H1 (cell line): ENCODE results near the gene NUP210L. TPM values are rescaled to one million over a fixed set of nuclear protein-coding genes. Genes with fewer than 3 reads are reported as not detected.

Experiments
- ATF2 ChIP-seq: IDR thresholded peaks from 2 replicates; pipeline ENCODE4 v1.6.1; 2012; ENCODE audit warnings: low read length, inconsistent platforms
- ATF3 ChIP-seq: IDR thresholded peaks from 2 replicates; pipeline ENCODE4 v1.6.1; 2011; ENCODE audit warnings: low read depth, mild to moderate bottlenecking, low read length; ENCODE audit not compliant: insufficient read depth
- CREB1 ChIP-seq: IDR thresholded peaks from 2 replicates; pipeline ENCODE4 v1.6.1; 2012; ENCODE audit warnings: inconsistent platforms
- CTCF ChIP-seq, 3 experiments: IDR thresholded peaks; 1 replicate in 2 of 3; 2 replicates in 1 of 3; pipeline versions ENCODE4 v1.5.1 to v1.6.1; 2011; ENCODE audit warnings: low read length in 3 of 3, mild to moderate bottlenecking in 3 of 3, inconsistent platforms in 2 of 3, low read depth in 1 of 3, moderate library complexity in 1 of 3; ENCODE audit not compliant: insufficient read depth in 1 of 3; ENCODE audit errors: control extremely low read depth in 1 of 3
- EGR1 ChIP-seq: IDR thresholded peaks from 2 replicates; pipeline ENCODE4 v1.6.1; 2011; ENCODE audit warnings: low read depth, low read length, borderline replicate concordance
- EP300 ChIP-seq, 2 experiments: IDR thresholded peaks; 1 replicate in 1 of 2; 2 replicates in 1 of 2; pipeline ENCODE4 v1.6.1; 2011 to 2012; ENCODE audit warnings: low read depth in 2 of 2, low read length in 2 of 2, mild to moderate bottlenecking in 2 of 2, borderline replicate concordance in 1 of 2, inconsistent platforms in 1 of 2, moderate library complexity in 1 of 2
- EZH2 ChIP-seq: fragments of 200-600 bp; sonication (generic); IDR thresholded peaks from 2 replicates; pipeline ENCODE4 v1.7.1; 2012; ENCODE audit warnings: low read depth, mild to moderate bottlenecking, moderate library complexity, low read length, inconsistent platforms; ENCODE audit not compliant: severe bottlenecking
- GABPA ChIP-seq: IDR thresholded peaks from 2 replicates; pipeline ENCODE4 v1.6.1; 2011; ENCODE audit warnings: mild to moderate bottlenecking, low read length, moderate library complexity, borderline replicate concordance; ENCODE audit not compliant: insufficient read depth
- HDAC2 ChIP-seq, 2 experiments: fragments of 300-600 bp in 1 of 2; sonication (generic) in 1 of 2; IDR thresholded peaks; 2 replicates each; pipeline ENCODE4 v1.6.1; 2011 to 2012; ENCODE audit warnings: low read depth in 2 of 2, low read length in 2 of 2, mild to moderate bottlenecking in 2 of 2, moderate library complexity in 2 of 2, borderline replicate concordance in 1 of 2, inconsistent platforms in 1 of 2
- JUN ChIP-seq: IDR thresholded peaks from 2 replicates; pipeline ENCODE4 v1.6.1; 2011; ENCODE audit warnings: low read depth, mild to moderate bottlenecking, improper control_type of control experiment, low read length
- KDM4A ChIP-seq: IDR thresholded peaks from one replicate; pipeline ENCODE4 v1.7.1; 2012; ENCODE audit warnings: low read depth, mild to moderate bottlenecking, moderate library complexity, low read length, inconsistent platforms; ENCODE audit not compliant: severe bottlenecking
- NANOG ChIP-seq: IDR thresholded peaks from 2 replicates; pipeline ENCODE4 v1.6.1; 2011; ENCODE audit warnings: low read length, low read depth, mild to moderate bottlenecking, inconsistent platforms; ENCODE audit not compliant: insufficient read depth, poor library complexity, severe bottlenecking
- RFX5 ChIP-seq: IDR thresholded peaks from 2 replicates; pipeline ENCODE4 v1.6.1; 2011; ENCODE audit warnings: low read depth, low read length, improper control_type of control experiment, borderline replicate concordance
- SIN3A ChIP-seq, 2 experiments: IDR thresholded peaks in 1 of 2; conservative IDR thresholded peaks in 1 of 2; 2 replicates each; pipeline ENCODE4 v1.6.1; 2011 to 2012; ENCODE audit warnings: low read length in 2 of 2, improper control_type of control experiment in 1 of 2, low read depth in 1 of 2, mild to moderate bottlenecking in 1 of 2
- SIRT6 ChIP-seq: IDR thresholded peaks from one replicate; pipeline ENCODE4 v1.7.1; 2012; ENCODE audit warnings: low read length, inconsistent platforms
- SP4 ChIP-seq: IDR thresholded peaks from 2 replicates; pipeline ENCODE4 v1.6.1; 2012; ENCODE audit warnings: low read length, inconsistent platforms
- TEAD4 ChIP-seq: IDR thresholded peaks from 2 replicates; pipeline ENCODE4 v1.6.1; 2012; ENCODE audit warnings: low read depth, low read length, inconsistent platforms, mixed read lengths
- polyA plus RNA-seq, 7 experiments: library from polyadenylated mRNA; depleted of rRNA in 3 of 7; stranded (reverse) in 5 of 7; unstranded in 2 of 7; fragments of >200 nt in 5 of 7; fragments of 200-250 nt in 2 of 7; gene quantifications; 1 replicate in 5 of 7; 2 replicates in 1 of 7; 4 replicates in 1 of 7; pipeline versions ENCODE4 v1.2.1 to v1.2.3, GENCODE V29; 2011 to 2013; ENCODE audit warnings: missing spikeins in 2 of 7, mixed read lengths in 2 of 7
- total RNA-seq: library from RNA; stranded (reverse); fragmentation: NEBNext Ultra II Directional; extraction: Animal tissue kit (Norgen Biotek cat#: 25700); gene quantifications from 2 replicates; pipeline ENCODE4 v1.2.1, GENCODE V29; 2021

The NUP210L gene
- total and polyA plus RNA-seq, 2 of the 8 experiments (the other 6 are each of a cell fraction or from before 2014, with no cell fraction given) = not detected

GRCh38 chr1:154183046-154183915, 28.4 kb upstream of the NUP210L start (continued):
- TF ChIP-seq SP4 (no peak), CREB1 (peak; percentile 96), JUN (no peak), HDAC2 (IDR thresholded peaks at IDR 0.05; ENCODE audit: borderline replicate concordance in 1 of 2, low read depth in 2 of 2, low read length in 2 of 2) (peak; percentile 48 to 50; a peak in 2 of 4 replicates), SIN3A (conservative IDR thresholded peaks at IDR 0.05 in 1 of 2, IDR thresholded peaks at IDR 0.05 in 1 of 2; ENCODE audit: low read depth in 1 of 2, low read length in 2 of 2) (peak; percentile 45 to 94; a peak in 2 of 4 replicates), CTCF (IDR thresholded peaks at IDR 0.05; ENCODE audit: control extremely low read depth in 1 of 3, insufficient read depth in 1 of 3, low read depth in 1 of 3, low read length in 3 of 3) (peak in 1 of 3 experiments; percentile 7; a peak in 1 of 4 replicates), RFX5 (no peak; the same call in 1 of the 2 replicates), KDM4A (no peak), TEAD4 (peak; percentile 48; the same call in 1 of the 2 replicates), EZH2 (no peak), GABPA (peak; percentile 94; the same call in 1 of the 2 replicates), SIRT6 (no peak), EP300 (IDR thresholded peaks at IDR 0.05; ENCODE audit: borderline replicate concordance in 1 of 2, low read depth in 2 of 2, low read length in 2 of 2) (peak; percentile 47 to 71), ATF2 (no peak), NANOG (no peak), ATF3 (peak; percentile 52; the same call in 1 of the 2 replicates), EGR1 (peak; percentile 68)
